ENCODE results near the gene HOXA3.

- no peak for TF ChIP-seq CTCF (IDR thresholded peaks at IDR 0.05)
- TF ChIP-seq POLR2A (IDR thresholded peaks at IDR 0.05), result no peak
These were observed 41.1 kb upstream of the HOXA3 start for GRCh38 chr7:27193335-27194001.

Data from esophagus squamous epithelium (tissue), 4 donors.